Measurements from ENCODE around the gene ERAL1. TPM values are rescaled to one million over a fixed set of nuclear protein-coding genes. Genes with fewer than 3 reads are reported as not detected.

Gene ERAL1
- total RNA-seq, 1 donor from 2014 or later: 25.8 TPM

GRCh38 chr17:28878158-28878910, 23.5 kb downstream of the ERAL1 start:
- Histone ChIP-seq H3K27me3 (no peaks in the 10 kb centered on the region), H3K36me3 (no peaks in the 10 kb centered on the region)
- no peak overlapping the region for H3K4me3 Mint-ChIP-seq

GRCh38 chr17:28878981-28879380, 24.2 kb downstream of the ERAL1 start:
- H3F3A ChIP-seq (ENCODE audit: low read depth): peaks cover 4% of the 10 kb centered on the region
- DNase-seq (ENCODE audit: low spot score): peak; percentile 54
- no peaks in the 10 kb centered on the region for H3K27me3 ChIP-seq
- no peaks in the 10 kb centered on the region for H3K27me3 Mint-ChIP-seq (ENCODE audit: insufficient read depth, low read depth)
- no peak overlapping the region for H3K4me2 ChIP-seq
- H3K9me3 Mint-ChIP-seq: no peaks in the 10 kb centered on the region
- no peak overlapping the region for H3K27ac ChIP-seq
- no peaks in the 10 kb centered on the region for H3K4me1 ChIP-seq
- no peaks in the 10 kb centered on the region for H3K79me2 ChIP-seq (ENCODE audit: low read depth)
- H3K27ac Mint-ChIP-seq: peak overlapping the region; percentile 48
- H3K4me3 Mint-ChIP-seq: no peak overlapping the region
- no peaks in the 10 kb centered on the region for H4K20me1 ChIP-seq (ENCODE audit: low read depth)
- no peak overlapping the region for H3K4me3 ChIP-seq
- H3K36me3 ChIP-seq: no peaks in the 10 kb centered on the region
- H3K36me3 Mint-ChIP-seq: peaks cover 22% of the 10 kb centered on the region
- no peaks in the 10 kb centered on the region for H3K4me1 Mint-ChIP-seq
- no peak overlapping the region for H3K9ac ChIP-seq
- H2AFZ ChIP-seq (replicated peaks): no peak overlapping the region
- TF ChIP-seq EZH2phosphoT487 (IDR thresholded peaks at IDR 0.05): no peak
- TF ChIP-seq, protein P1, sequence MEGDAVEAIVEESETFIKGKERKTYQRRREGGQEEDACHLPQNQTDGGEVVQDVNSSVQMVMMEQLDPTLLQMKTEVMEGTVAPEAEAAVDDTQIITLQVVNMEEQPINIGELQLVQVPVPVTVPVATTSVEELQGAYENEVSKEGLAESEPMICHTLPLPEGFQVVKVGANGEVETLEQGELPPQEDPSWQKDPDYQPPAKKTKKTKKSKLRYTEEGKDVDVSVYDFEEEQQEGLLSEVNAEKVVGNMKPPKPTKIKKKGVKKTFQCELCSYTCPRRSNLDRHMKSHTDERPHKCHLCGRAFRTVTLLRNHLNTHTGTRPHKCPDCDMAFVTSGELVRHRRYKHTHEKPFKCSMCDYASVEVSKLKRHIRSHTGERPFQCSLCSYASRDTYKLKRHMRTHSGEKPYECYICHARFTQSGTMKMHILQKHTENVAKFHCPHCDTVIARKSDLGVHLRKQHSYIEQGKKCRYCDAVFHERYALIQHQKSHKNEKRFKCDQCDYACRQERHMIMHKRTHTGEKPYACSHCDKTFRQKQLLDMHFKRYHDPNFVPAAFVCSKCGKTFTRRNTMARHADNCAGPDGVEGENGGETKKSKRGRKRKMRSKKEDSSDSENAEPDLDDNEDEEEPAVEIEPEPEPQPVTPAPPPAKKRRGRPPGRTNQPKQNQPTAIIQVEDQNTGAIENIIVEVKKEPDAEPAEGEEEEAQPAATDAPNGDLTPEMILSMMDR (IDR thresholded peaks at IDR 0.05): peak; percentile 50
- H3K9me3 ChIP-seq (ENCODE audit: low read depth): no peaks in the 10 kb centered on the region

More at GRCh38 chr17:28878158-28878910, 23.5 kb downstream of the ERAL1 start:
- no peaks in the 10 kb centered on the region for H3K9me3 ChIP-seq (ENCODE audit: low read depth)
- no peaks in the 10 kb centered on the region for H3K79me2 ChIP-seq (ENCODE audit: low read depth)
- TF ChIP-seq EZH2phosphoT487 (IDR thresholded peaks at IDR 0.05) (no peak), EZH2 (IDR thresholded peaks at IDR 0.05) (no peak)
- TF ChIP-seq, protein P1 (IDR thresholded peaks at IDR 0.05): no peak
- no peak for DNase-seq (ENCODE audit: low spot score)
- peaks cover under 1% of the 10 kb centered on the region for H3K4me1 Mint-ChIP-seq
- H3F3A ChIP-seq (ENCODE audit: low read depth): peaks cover 5% of the 10 kb centered on the region
- H2AFZ ChIP-seq (replicated peaks): no peak overlapping the region
- H3K4me2 ChIP-seq: no peak overlapping the region
- no peak overlapping the region for H3K4me3 ChIP-seq
- peaks cover 22% of the 10 kb centered on the region for H3K36me3 Mint-ChIP-seq
- no peak overlapping the region for H3K27ac Mint-ChIP-seq
- no peak overlapping the region for H3K9ac ChIP-seq
- no peaks in the 10 kb centered on the region for H4K20me1 ChIP-seq (ENCODE audit: low read depth)
- H3K4me1 ChIP-seq: no peaks in the 10 kb centered on the region
- H3K9me3 Mint-ChIP-seq: no peaks in the 10 kb centered on the region
- no peaks in the 10 kb centered on the region for H3K27me3 Mint-ChIP-seq (ENCODE audit: insufficient read depth, low read depth)
- no peak overlapping the region for H3K27ac ChIP-seq

DNA sequence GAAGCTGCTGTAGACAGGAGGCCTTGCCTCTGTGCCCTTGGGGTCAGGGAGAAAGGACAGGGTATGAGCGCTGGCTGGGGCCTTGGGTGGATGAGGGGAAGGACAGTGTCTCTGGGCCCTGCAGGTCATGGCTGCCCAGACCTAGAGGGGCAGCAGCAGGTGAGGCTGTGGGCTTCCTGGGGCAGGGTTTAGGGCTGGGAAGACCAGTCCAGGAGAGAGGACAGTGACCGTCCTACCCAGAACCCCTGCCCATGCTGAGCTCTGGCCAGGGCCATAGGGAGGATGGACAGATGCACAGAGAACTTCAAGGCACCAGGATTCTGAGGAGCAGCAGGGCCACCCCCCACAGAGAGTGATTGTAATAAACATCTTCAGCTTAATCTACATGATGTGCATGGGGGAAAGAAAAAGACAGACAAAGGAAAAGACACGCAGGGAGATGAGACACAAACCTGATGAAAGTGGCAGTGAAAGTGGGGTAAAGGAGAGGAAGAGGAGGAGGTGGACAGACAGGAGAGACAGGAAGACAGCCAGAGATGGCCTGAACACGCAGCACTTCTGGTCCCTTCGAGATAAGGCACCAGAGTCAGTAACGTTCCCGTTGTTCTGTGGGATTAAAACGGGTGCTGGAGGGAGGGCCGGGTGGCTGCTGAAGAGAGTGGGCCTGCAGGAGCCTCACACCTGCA, 25.2 kb downstream of the ERAL1 start:
- H3K27ac ChIP-seq: no peak overlapping the region
- no peak overlapping the region for H3K4me2 ChIP-seq
- peaks cover 4% of the 10 kb centered on the region for H3F3A ChIP-seq (ENCODE audit: low read depth)
- H3K4me3 ChIP-seq: no peak overlapping the region
- no peaks in the 10 kb centered on the region for H3K36me3 ChIP-seq
- no peaks in the 10 kb centered on the region for H3K27me3 ChIP-seq
- no peaks in the 10 kb centered on the region for H4K20me1 ChIP-seq (ENCODE audit: low read depth)
- Mint-ChIP-seq H3K27ac (no peak overlapping the region), H3K4me1 (no peaks in the 10 kb centered on the region), H3K36me3 (peaks cover 25% of the 10 kb centered on the region), H3K27me3 (ENCODE audit: insufficient read depth, low read depth) (peaks cover 5% of the 10 kb centered on the region), H3K4me3 (no peak overlapping the region), H3K9me3 (no peaks in the 10 kb centered on the region)
- H3K79me2 ChIP-seq (ENCODE audit: low read depth): no peaks in the 10 kb centered on the region
- no peaks in the 10 kb centered on the region for H3K9me3 ChIP-seq (ENCODE audit: low read depth)
- H2AFZ ChIP-seq (replicated peaks): no peak overlapping the region
- no peak for DNase-seq (ENCODE audit: low spot score)
- H3K9ac ChIP-seq: no peak overlapping the region
- TF ChIP-seq EZH2phosphoT487 (IDR thresholded peaks at IDR 0.05) (no peak), EZH2 (IDR thresholded peaks at IDR 0.05) (no peak)
- TF ChIP-seq, protein P1 (IDR thresholded peaks at IDR 0.05): no peak
- H3K4me1 ChIP-seq: no peaks in the 10 kb centered on the region

Measured in neural progenitor cell (in vitro differentiated cells).